GM21737 (cell line): ENCODE measurements around the gene DGCR2.
"Not testable (repeated sequence)": the region's sequence is repeated elsewhere in the genome, so short reads cannot be mapped to it uniquely, and the experiment has no call there.

ENCODE experiments used
- ATAC-seq: cut with Tn5 transposase; IDR thresholded peaks from one replicate; pipeline ENCODE4 v1.9.1; 2021; ENCODE audit warnings: mild to moderate bottlenecking, moderate library complexity; ENCODE audit not compliant: unreplicated experiment

DGCR2 gene

GRCh38 chr22:19032898-19033567 lies 89.2 kb downstream of the DGCR2 start:
- not testable (repeated sequence) for ATAC-seq

DNA sequence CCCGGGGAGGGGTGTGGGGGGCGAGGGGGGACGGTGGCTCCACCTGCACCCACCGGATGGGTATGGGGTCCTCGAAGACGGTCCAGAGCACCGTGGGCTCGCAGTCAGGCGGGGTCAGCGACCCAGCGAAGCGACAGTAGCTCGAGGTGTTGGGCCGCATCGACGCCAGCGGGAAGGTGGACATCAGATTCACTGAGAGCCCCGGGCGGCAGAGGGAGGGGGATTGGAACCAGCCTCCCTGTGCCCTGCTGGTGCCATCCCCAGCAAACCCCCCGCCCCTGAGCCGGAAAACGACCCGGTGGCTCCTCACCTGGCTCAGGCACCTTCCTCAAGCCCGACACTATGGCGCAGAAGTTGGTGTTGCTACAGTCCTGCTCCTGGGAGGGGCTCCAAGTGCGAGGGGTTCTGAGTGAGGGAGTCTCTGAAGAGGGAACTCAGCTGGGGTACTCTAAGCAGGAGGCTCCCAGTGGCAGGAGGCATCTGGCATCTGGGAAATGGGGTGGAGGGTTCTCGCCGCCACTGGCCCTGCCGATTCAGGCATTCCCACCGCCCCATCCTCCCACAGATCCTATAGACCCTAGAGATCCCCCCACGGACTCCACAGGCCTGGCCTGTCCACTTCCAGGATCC lies 89.9 kb downstream of the DGCR2 start:
- ATAC-seq = not testable (repeated sequence)

- ATAC-seq = not testable (repeated sequence)
These were observed 91.3 kb downstream of the DGCR2 start for GRCh38 chr22:19030889-19031252.

- not testable (repeated sequence) for ATAC-seq
These were observed 91.9 kb downstream of the DGCR2 start for GRCh38 chr22:19030226-19030888.

DNA sequence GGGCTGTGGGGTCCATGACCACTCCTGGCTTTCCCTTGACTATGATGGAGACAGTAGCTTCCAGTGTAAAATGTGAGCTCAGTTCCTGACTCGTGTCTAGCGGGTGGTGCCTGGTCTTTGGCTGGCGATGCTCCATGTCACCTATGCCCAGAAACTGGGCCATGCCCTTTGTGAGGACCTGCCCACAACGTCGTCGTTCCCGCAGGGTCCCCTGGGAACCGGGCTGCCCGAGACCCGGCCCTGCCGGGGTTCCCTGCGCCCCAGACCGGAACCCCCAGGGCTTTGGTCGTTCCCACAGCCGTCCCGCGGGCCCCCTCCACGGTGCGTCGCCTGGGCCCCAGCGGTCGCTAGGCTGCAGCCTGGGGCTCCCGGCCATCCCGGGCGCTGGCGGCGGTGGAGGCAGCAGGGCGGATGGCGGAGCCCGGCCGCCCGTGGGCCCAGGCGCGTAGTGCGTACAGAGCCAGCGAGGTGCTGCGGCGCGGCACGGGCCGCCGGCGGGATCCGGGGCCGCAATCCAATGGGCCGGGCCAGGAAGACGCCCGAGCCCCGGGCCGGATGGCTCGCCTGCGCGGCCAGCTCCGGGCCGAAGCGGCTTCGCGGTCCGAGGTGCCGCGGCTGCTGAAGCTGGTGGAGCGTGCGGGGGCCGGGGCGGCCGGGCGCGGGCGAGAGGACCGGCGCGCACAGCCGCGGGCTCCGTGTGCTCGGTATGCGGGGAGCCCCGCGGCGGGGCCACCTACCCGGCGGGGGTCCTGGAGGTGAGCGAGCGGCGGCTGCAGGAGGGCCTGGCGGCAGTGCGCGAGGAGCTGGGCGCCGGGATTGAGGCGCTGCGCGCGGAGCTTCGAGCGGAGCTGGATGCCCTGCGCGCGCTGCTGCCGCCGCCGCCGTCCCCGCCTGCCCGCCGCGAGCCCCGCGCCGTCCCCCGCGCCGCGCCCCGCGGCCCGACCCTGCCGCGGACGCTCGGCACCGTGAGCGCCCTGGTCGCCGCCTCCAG lies 92.8 kb downstream of the DGCR2 start:
- not testable (repeated sequence) for ATAC-seq

DNA sequence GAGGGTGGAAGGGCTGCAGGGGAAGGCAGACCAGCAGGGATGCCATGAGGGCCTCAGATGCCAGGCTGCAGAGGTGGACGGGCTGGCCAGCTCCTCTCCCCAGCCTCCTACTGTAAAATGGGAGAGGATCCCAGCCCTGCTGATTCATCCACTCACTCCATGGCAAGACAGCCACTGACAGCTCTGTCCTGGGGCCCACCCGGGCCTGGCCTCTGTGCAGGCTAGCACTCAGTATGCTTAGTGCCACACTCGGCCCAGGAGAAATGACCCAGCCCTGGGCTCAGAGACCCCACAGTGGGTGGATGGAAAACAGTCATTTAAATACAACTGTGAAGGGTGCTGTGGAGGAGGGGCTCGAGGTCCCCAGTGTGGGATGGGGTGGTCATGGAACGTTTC lies 94.2 kb downstream of the DGCR2 start:
- not testable (repeated sequence) for ATAC-seq

GRCh38 chr22:19027371-19028059 lies 94.7 kb downstream of the DGCR2 start:
- not testable (repeated sequence) for ATAC-seq

- ATAC-seq = not testable (repeated sequence)
These were observed 96.1 kb downstream of the DGCR2 start for GRCh38 chr22:19026080-19026479.

DNA sequence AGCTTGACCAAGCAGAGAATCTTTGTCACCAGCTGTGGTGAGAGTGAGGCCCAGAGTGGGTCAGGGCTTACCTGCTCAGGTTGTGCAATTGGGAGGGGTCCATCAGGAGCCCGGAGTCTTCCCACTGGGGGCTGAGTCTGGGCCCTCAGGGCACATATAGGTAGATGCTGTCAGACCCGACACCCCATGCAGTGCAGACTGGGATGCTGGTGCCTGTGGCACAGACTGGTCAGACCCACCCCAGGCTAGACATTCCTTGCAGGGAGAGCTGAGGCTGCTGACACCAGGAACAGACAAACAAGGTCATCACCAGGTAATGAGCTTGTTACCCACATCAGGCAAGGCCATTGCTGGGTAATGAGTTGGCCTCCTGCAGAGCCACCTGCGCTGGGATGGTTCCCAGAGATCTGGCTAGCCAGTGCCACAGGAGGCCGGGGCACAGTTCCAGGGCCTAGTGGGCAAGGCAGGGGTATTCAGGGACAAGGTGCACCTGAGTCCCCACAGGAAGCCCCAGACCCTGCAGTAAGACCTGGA lies 97.2 kb downstream of the DGCR2 start:
- not testable (repeated sequence) for ATAC-seq

- not testable (repeated sequence) for ATAC-seq
These were observed 98.3 kb downstream of the DGCR2 start for GRCh38 chr22:19023931-19024330.

DNA sequence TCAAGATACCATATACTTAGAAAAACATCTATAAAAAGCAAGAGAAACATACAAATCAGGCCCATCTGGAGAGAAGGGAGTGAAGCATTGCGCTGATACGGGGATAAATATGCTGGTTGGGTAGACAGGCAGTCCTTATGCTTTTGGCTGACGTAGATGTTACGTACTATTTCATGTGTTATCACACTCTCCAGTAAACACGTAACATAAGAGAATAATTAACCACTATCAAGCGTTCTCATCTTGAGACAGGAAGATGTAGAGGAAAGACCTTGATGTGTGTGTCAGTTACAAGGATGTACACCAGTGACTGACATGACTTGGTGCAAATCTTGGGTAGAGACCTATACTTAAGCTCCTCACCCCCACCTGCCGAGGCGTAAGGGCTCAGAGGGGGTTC lies 99.5 kb downstream of the DGCR2 start:
- ATAC-seq = no peak

- no peak for ATAC-seq
These were observed 102.6 kb downstream of the DGCR2 start for GRCh38 chr22:19019679-19020032.

DNA sequence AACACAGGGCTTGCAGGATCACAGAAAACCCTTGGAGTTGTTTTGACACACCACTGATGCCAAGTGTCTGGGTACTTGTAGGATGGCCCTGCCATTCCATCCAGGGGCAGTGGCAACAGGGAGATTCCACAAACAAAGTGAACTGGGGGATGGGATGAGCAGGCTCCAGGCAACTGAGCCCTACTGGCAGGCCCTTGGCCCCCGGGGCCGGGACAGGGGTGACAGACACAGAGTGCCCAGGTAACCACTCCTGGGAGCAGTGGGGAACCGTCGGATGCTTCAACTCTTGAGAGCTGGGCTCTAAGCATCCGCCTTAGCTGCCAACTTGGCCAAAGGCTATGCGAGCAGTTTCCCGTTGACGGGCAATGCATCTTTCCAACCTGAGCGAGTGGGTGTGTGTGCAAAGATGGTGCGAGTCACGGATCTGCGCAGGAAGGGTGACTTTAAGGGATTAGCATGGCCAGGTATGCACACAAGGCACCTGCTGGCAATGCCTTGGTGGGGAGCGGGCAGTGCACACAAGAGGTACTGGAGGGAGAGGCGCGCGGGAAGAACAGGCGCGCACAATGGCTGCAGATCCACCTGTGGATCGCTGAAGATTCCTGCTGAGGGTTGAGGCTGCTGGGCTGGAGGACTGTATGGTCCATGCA lies 103.1 kb downstream of the DGCR2 start:
- no peak for ATAC-seq

GRCh38 chr22:19018256-19018655 lies 104.0 kb downstream of the DGCR2 start:
- no peak for ATAC-seq

DNA sequence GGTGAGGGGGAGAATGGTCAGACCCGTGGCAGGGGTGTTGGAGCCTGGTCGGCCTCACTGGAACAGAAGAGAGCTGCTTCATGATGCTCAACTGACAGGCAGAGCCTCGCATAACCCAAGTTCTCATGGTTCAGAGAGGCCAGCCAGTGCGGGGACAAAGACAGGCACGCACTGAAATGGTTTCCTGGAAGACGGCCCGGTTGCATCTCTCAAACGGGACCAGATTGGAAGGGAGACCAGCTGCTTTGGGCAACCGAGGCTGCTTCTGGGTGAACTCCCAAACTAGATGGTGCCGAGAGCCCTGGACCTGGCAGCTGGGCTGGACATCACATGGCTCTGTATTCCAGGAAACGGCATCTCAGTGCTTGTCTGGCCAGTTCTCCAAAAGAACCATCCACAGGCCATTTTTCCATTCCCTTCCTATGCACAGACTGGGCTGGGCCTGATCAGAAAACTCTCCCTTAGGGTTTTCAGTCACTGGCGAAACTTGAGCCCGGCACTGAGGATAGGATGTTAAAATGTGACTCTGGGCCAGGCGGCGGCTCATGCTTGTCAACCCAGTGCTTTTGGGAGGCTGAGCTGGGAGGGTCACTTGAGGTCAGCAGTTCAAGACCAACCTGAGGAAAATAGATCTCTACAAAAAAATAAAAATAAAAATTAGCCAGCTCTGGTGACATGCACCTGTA lies 106.0 kb downstream of the DGCR2 start:
- ATAC-seq = no peak

GRCh38 chr22:19014886-19015285 lies 107.3 kb downstream of the DGCR2 start:
- ATAC-seq = no peak

DNA sequence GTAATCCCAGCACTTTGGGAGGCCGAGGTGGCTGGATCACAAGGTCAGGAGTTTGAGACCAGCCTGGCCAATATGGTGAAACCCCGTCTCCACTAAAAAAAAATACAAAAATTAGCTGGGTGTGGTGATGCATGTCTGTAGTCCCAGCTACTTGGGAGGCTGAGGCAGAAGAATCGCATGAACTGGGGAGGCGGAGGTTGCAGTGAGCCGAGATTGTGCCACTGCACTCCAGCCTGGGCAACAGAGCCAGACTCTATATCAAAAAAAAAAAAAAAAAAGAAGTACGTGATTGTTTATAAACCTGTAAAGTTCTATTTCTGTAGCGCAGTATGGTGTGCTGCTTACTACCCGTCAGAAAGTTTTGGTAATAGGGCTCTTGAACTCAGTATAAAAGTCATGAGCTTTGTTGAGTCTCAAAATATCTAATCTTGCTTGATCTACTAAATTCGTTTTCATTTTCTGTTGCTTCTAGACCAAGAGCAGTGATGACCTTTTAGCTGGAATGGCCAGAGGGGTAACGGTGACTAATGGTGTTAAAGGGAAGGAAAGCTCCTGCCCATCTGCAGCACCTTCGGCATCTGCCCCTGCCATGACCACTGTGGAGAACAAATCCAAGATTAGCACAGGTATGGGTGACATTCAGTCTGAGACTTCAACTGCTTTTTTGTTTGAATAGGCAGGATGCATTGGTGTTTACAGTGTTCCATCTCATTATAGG lies 108.2 kb downstream of the DGCR2 start:
- ATAC-seq = not testable (repeated sequence)

GRCh38 chr22:19013411-19013810 lies 108.8 kb downstream of the DGCR2 start:
- ATAC-seq = not testable (repeated sequence)
